IMR-90 (cell line): ENCODE data around the gene C1orf87. TPM values are rescaled to one million over a fixed set of nuclear protein-coding genes. Genes with fewer than 3 reads are reported as not detected.

Experiments
- ATAC-seq: fragments of 200-7000 bp; cut with Tn5 transposase; 2 replicates; pipeline ENCODE4 v1.9.1; 2020; ENCODE audit warnings: low read depth, mild to moderate bottlenecking, moderate library complexity
- BruUV-seq: library from RNA; stranded (reverse); fragments of 400-500 nt; replicated peaks from 2 replicates; lab custom pipeline; 2021; lab: Mats Ljungman, UMichigan
- CTCF ChIA-PET: fragments of 300-600 bp; formaldehyde crosslinking; extraction: SDS; loops from one replicate; lab custom pipeline; 2021; ENCODE audit warnings: antibody characterized with exemption; lab: Yijun Ruan, JAX
- POLR2A ChIA-PET: fragments of 300-600 bp; sonication (Branson Sonifier 250); formaldehyde crosslinking; loops from one replicate; lab custom pipeline; 2022; ENCODE audit warnings: antibody characterized with exemption; ENCODE audit not compliant: unreplicated experiment; lab: Charles Lee
- DNase-seq: peaks from one replicate; pipeline ENCODE4 v3.0.0; 2013
- H2AFZ ChIP-seq: replicated peaks from 2 replicates; pipeline ENCODE3; 2013; ENCODE audit warnings: low read length, mild to moderate bottlenecking; ENCODE audit not compliant: poor library complexity
- H2AK5ac ChIP-seq: 2 replicates; pipeline ENCODE4 v1.6.1; 2013; ENCODE audit warnings: low read depth, low read length, inconsistent platforms
- H2AK9ac ChIP-seq: replicated peaks from 2 replicates; pipeline ENCODE3; 2013; ENCODE audit warnings: mild to moderate bottlenecking, low read depth, low read length, moderate library complexity; ENCODE audit not compliant: poor library complexity
- H2BK120ac ChIP-seq: 2 replicates; pipeline ENCODE4 v1.6.1; 2013; ENCODE audit warnings: low read depth, low read length, inconsistent platforms
- H2BK15ac ChIP-seq: 3 replicates; pipeline ENCODE4 v1.6.1; 2013; ENCODE audit warnings: low read depth, low read length, inconsistent platforms
- H2BK20ac ChIP-seq: 2 replicates; pipeline ENCODE4 v1.6.1; 2013; ENCODE audit warnings: low read depth, mild to moderate bottlenecking, inconsistent platforms, low read length, moderate library complexity
- H2BK5ac ChIP-seq: 2 replicates; pipeline ENCODE4 v1.6.1; 2013; ENCODE audit warnings: mild to moderate bottlenecking, low read depth, low read length, inconsistent platforms; ENCODE audit not compliant: poor library complexity, severe bottlenecking
- H3K14ac ChIP-seq: replicated peaks from 2 replicates; pipeline ENCODE4 v1.6.1; 2013; ENCODE audit warnings: low read depth, low read length, inconsistent platforms
- H3K18ac ChIP-seq: 2 replicates; pipeline ENCODE4 v1.6.1; 2013; ENCODE audit warnings: low read depth, low read length, control low read depth
- H3K23ac ChIP-seq: 2 replicates; pipeline ENCODE4 v1.6.1; 2013; ENCODE audit warnings: low read depth, low read length, inconsistent platforms
- H3K27ac ChIP-seq: 2 replicates; pipeline ENCODE4 v1.5.1; 2013; ENCODE audit warnings: mild to moderate bottlenecking, control low read depth, low read length; ENCODE audit not compliant: insufficient read depth
- H3K27me3 ChIP-seq: 2 replicates; pipeline ENCODE4 v1.6.1; 2013; ENCODE audit warnings: low read length; ENCODE audit not compliant: control insufficient read depth, insufficient read depth
- H3K36me3 ChIP-seq: 2 replicates; pipeline ENCODE4 v1.6.1; 2013; ENCODE audit warnings: low read length, mixed read lengths; ENCODE audit not compliant: control insufficient read depth, insufficient read depth
- H3K4ac ChIP-seq: 2 replicates; pipeline ENCODE4 v1.6.1; 2013; ENCODE audit warnings: low read depth, low read length, inconsistent platforms
- H3K4me1 ChIP-seq: 2 replicates; pipeline ENCODE4 v1.6.1; 2013; ENCODE audit warnings: low read length, mixed read lengths; ENCODE audit not compliant: control insufficient read depth, insufficient read depth
- H3K4me2 ChIP-seq: 2 replicates; pipeline ENCODE4 v1.6.1; 2013; ENCODE audit warnings: low read depth, mild to moderate bottlenecking, control low read depth, low read length, moderate library complexity
- H3K4me3 ChIP-seq: 2 replicates; pipeline ENCODE4 v1.5.1; 2013; ENCODE audit warnings: low read depth, mild to moderate bottlenecking, control low read depth, low read length, moderate library complexity; ENCODE audit not compliant: insufficient read depth
- H3K56ac ChIP-seq: 2 replicates; pipeline ENCODE4 v1.6.1; 2013; ENCODE audit warnings: low read length, inconsistent platforms; ENCODE audit not compliant: insufficient read depth; ENCODE audit errors: extremely low read depth
- H3K79me1 ChIP-seq, 2 experiments: 2 replicates each; pipeline ENCODE4 v1.6.1; 2013; ENCODE audit warnings: low read length in 2 of 2, inconsistent platforms in 1 of 2, low read depth in 1 of 2
- H3K9ac ChIP-seq: 2 replicates; pipeline ENCODE4 v1.6.1; 2013; ENCODE audit warnings: low read depth, low read length, control low read depth
- H3K9me1 ChIP-seq: 2 replicates; pipeline ENCODE4 v1.6.1; 2013; ENCODE audit warnings: low read length, inconsistent platforms; ENCODE audit not compliant: insufficient read depth
- H3K9me3 ChIP-seq: 2 replicates; pipeline ENCODE4 v1.6.1; 2013; ENCODE audit warnings: low read length; ENCODE audit not compliant: control insufficient read depth, insufficient read depth
- H4K20me1 ChIP-seq: 2 replicates; pipeline ENCODE4 v1.6.1; 2013; ENCODE audit warnings: low read length, inconsistent platforms; ENCODE audit not compliant: insufficient read depth
- H4K5ac ChIP-seq: 2 replicates; pipeline ENCODE4 v1.6.1; 2013; ENCODE audit warnings: mild to moderate bottlenecking, low read depth, low read length, control low read depth
- H4K8ac ChIP-seq, 2 experiments: 2 replicates each; pipeline ENCODE4 v1.6.1; 2013; ENCODE audit warnings: low read depth in 2 of 2, low read length in 2 of 2, control low read depth in 1 of 2, inconsistent platforms in 1 of 2
- H4K91ac ChIP-seq: 2 replicates; pipeline ENCODE4 v1.6.1; 2013; ENCODE audit warnings: low read depth, low read length, inconsistent platforms; ENCODE audit not compliant: insufficient read depth
- CEBPB ChIP-seq: IDR thresholded peaks from 2 replicates; pipeline ENCODE4 v1.6.1; 2012; ENCODE audit warnings: low read depth, low read length, improper control_type of control experiment
- CTCF ChIP-seq: conservative IDR thresholded peaks from 2 replicates; pipeline ENCODE4 v1.5.1; 2012; ENCODE audit warnings: mild to moderate bottlenecking, low read depth, low read length, improper control_type of control experiment
- FOS ChIP-seq: fragments of 150-350 bp; IDR thresholded peaks from 2 replicates; pipeline ENCODE4 v1.6.1; 2016; ENCODE audit warnings: low read depth, low read length
- MAFK ChIP-seq: IDR thresholded peaks from 2 replicates; pipeline ENCODE4 v1.6.1; 2012; ENCODE audit warnings: low read depth, low read length, improper control_type of control experiment
- MAZ ChIP-seq: IDR thresholded peaks from 2 replicates; pipeline ENCODE4 v1.6.1; 2012; ENCODE audit warnings: low read depth, mild to moderate bottlenecking, low read length, improper control_type of control experiment, moderate library complexity, borderline replicate concordance
- NFE2L2 ChIP-seq: fragments of 150-350 bp; IDR thresholded peaks from 2 replicates; pipeline ENCODE4 v1.6.1; 2016; ENCODE audit warnings: low read depth, mild to moderate bottlenecking, low read length
- POLR2A ChIP-seq: IDR thresholded peaks from 2 replicates; pipeline ENCODE4 v1.6.1; 2012; ENCODE audit warnings: mild to moderate bottlenecking, low read depth, low read length
- RAD21 ChIP-seq: IDR thresholded peaks from 2 replicates; pipeline ENCODE4 v1.6.1; 2012; ENCODE audit warnings: low read length, improper control_type of control experiment
- RCOR1 ChIP-seq: IDR thresholded peaks from 2 replicates; pipeline ENCODE4 v1.6.1; 2012; ENCODE audit warnings: mild to moderate bottlenecking, low read length, improper control_type of control experiment; ENCODE audit not compliant: insufficient replicate concordance
- RFX5 ChIP-seq: IDR thresholded peaks from 2 replicates; pipeline ENCODE4 v1.8.0; 2012; ENCODE audit warnings: low read depth, mild to moderate bottlenecking, low read length, moderate library complexity
- SMC3 ChIP-seq: fragments of 150-350 bp; IDR thresholded peaks from 2 replicates; pipeline ENCODE4 v1.6.1; 2016; ENCODE audit warnings: low read depth, mild to moderate bottlenecking, antibody characterized with exemption, low read length, moderate library complexity
- dilution Hi-C: fragments of 300-500 bp; cut with HindIII; formaldehyde crosslinking; loops from one replicate; pipeline ENCODE4 v1.14.3; 2018; ENCODE audit warnings: low sequenced_read_pairs; ENCODE audit not compliant: unreplicated experiment
- in situ Hi-C: fragments of 300-500 bp; cut with MboI; formaldehyde crosslinking; loops from 3 replicates; pipeline ENCODE4 v1.14.3; 2019; ENCODE audit warnings: low sequenced_read_pairs, inconsistent platforms, mixed read lengths
- intact Hi-C: fragments of 100-400 bp; cut with micrococcal nuclease; formaldehyde crosslinking; loops from 2 replicates; pipeline ENCODE4 v1.10.0; 2022
- polyA plus RNA-seq, 3 experiments: library from polyadenylated mRNA; depleted of rRNA; stranded (reverse); fragments of >200 nt; gene quantifications; 2 replicates each; pipeline ENCODE4 v1.2.3, GENCODE V29; 2012; ENCODE audit warnings: low replicate concordance in 1 of 3
- total RNA-seq: library from RNA; depleted of rRNA; stranded (reverse); fragments of >200 nt; gene quantifications from 2 replicates; pipeline ENCODE4 v1.2.3, GENCODE V29; 2012
- TF ChIP-seq, protein P1 (sequence below): fragments of 150-350 bp; IDR thresholded peaks from 2 replicates; pipeline ENCODE4 v1.6.1; 2017; ENCODE audit warnings: mild to moderate bottlenecking, antibody characterized with exemption, low read length, low read depth
- TF ChIP-seq, protein P2 (sequence below): fragments of 150-350 bp; IDR thresholded peaks from 2 replicates; pipeline ENCODE4 v1.6.1; 2016; ENCODE audit warnings: low read depth, mild to moderate bottlenecking, low read length, moderate library complexity, borderline replicate concordance

Gene C1orf87
- total and polyA plus RNA-seq, 2 of the 4 experiments (the other 2 are of a cell fraction) = not detected

DNA sequence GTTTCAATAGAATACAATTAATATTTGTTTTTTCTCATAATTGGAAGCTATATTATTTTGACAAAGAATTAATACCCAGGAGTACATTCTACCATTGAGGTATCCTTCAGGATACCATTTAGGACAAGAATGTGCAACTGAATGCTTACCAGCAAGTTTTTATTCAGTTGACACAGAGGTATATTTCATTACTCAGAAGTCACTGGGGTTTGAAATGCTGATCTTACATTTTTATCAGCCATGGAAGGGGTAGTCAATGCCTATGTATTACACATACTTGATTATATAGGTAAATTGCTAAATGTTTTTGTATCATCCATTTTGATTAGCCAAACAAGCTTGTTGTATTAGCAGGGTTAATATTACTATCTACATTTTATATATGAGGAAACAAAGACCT is 48.0 kb downstream of the C1orf87 start:
- no peak overlapping the region for H4K91ac ChIP-seq
- ChIA-PET CTCF (no interaction called here), POLR2A (no interaction called here)
- no peaks in the 10 kb centered on the region for H3K9me1 ChIP-seq
- no peak overlapping the region for H3K4me3 ChIP-seq
- H2BK20ac ChIP-seq = no peak overlapping the region
- no peaks in the 10 kb centered on the region for H3K27me3 ChIP-seq
- no peak for ATAC-seq
- no peak overlapping the region for H3K14ac ChIP-seq
- H3K27ac ChIP-seq = no peak overlapping the region
- intact Hi-C loops (no loop called here), dilution Hi-C loops (no loop called here), in situ Hi-C loops (no loop called here)
- H3K36me3 ChIP-seq = no peaks in the 10 kb centered on the region
- no peak overlapping the region for H2BK120ac ChIP-seq
- H2AFZ ChIP-seq = no peak overlapping the region
- no peak overlapping the region for H3K23ac ChIP-seq
- no peaks in the 10 kb centered on the region for H4K20me1 ChIP-seq
- H3K18ac ChIP-seq = no peak overlapping the region
- no peak for DNase-seq
- H3K9me3 ChIP-seq = no peaks in the 10 kb centered on the region
- H4K5ac ChIP-seq = no peak overlapping the region
- H3K4me2 ChIP-seq = no peak overlapping the region
- H2BK5ac ChIP-seq = no peak overlapping the region
- H3K79me1 ChIP-seq = no peaks in the 10 kb centered on the region
- no peak overlapping the region for H2AK5ac ChIP-seq
- H3K56ac ChIP-seq = no peak overlapping the region
- no peaks in the 10 kb centered on the region for H3K4me1 ChIP-seq
- no peak overlapping the region for H4K8ac ChIP-seq
- TF ChIP-seq CEBPB (no peak), POLR2A (no peak), SMC3 (no peak), RCOR1 (no peak), RFX5 (no peak), CTCF (no peak), RAD21 (no peak), NFE2L2 (no peak), MAZ (no peak), FOS (no peak), MAFK (no peak)
- TF ChIP-seq, protein P1, sequence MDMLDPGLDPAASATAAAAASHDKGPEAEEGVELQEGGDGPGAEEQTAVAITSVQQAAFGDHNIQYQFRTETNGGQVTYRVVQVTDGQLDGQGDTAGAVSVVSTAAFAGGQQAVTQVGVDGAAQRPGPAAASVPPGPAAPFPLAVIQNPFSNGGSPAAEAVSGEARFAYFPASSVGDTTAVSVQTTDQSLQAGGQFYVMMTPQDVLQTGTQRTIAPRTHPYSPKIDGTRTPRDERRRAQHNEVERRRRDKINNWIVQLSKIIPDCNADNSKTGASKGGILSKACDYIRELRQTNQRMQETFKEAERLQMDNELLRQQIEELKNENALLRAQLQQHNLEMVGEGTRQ = no peak
- TF ChIP-seq, protein P2, sequence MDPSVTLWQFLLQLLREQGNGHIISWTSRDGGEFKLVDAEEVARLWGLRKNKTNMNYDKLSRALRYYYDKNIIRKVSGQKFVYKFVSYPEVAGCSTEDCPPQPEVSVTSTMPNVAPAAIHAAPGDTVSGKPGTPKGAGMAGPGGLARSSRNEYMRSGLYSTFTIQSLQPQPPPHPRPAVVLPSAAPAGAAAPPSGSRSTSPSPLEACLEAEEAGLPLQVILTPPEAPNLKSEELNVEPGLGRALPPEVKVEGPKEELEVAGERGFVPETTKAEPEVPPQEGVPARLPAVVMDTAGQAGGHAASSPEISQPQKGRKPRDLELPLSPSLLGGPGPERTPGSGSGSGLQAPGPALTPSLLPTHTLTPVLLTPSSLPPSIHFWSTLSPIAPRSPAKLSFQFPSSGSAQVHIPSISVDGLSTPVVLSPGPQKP = no peak
- no peak overlapping the region for H2BK15ac ChIP-seq
- no peak overlapping the region for H2AK9ac ChIP-seq
- H3K4ac ChIP-seq = no peak overlapping the region
- BruUV-seq = no TSS peak
- no peak overlapping the region for H3K9ac ChIP-seq
